Muscle layer of duodenum (tissue), 2 donors: ENCODE results near the gene PDSS2.
"Not testable (repeated sequence)": the region's sequence is repeated elsewhere in the genome, so short reads cannot be mapped to it uniquely, and the experiment has no call there.

Experiments used
- H3K27ac ChIP-seq: one replicate; pipeline ENCODE4 v1.7.0; 2013; ENCODE audit warnings: mild to moderate bottlenecking, low read length
- H3K27me3 ChIP-seq: one replicate; pipeline ENCODE4 v1.7.0; 2013; ENCODE audit warnings: low read depth, mild to moderate bottlenecking, control low read depth, low read length
- H3K36me3 ChIP-seq, 2 donors: one replicate each; pipeline ENCODE4 v1.7.0; 2013; ENCODE audit warnings: low read length in 2 of 2, control low read depth in 1 of 2, mild to moderate bottlenecking in 1 of 2; ENCODE audit not compliant: insufficient read depth in 2 of 2, control insufficient read depth in 1 of 2
- H3K4me1 ChIP-seq, 2 donors: one replicate each; pipeline ENCODE4 v1.7.0; 2013; ENCODE audit warnings: low read length in 2 of 2, mild to moderate bottlenecking in 2 of 2, control low read depth in 1 of 2, moderate library complexity in 1 of 2; ENCODE audit not compliant: insufficient read depth in 2 of 2, control insufficient read depth in 1 of 2
- H3K4me3 ChIP-seq, 2 donors: one replicate each; pipeline ENCODE4 v1.7.0; 2013; ENCODE audit warnings: low read length in 2 of 2, low read depth in 1 of 2, mild to moderate bottlenecking in 1 of 2
- H3K9me3 ChIP-seq, 2 donors: one replicate each; pipeline ENCODE4 v1.7.0; 2013; ENCODE audit warnings: low read length in 2 of 2, control low read depth in 1 of 2, mild to moderate bottlenecking in 1 of 2; ENCODE audit not compliant: control insufficient read depth in 1 of 2
- donor health status: healthy.

Gene PDSS2

GRCh38 chr6:107280791-107281190 lies 178.6 kb downstream of the PDSS2 start:
- Histone ChIP-seq H3K27me3 (no peaks in the 10 kb centered on the region), H3K27ac (no peak overlapping the region), H3K4me1 (no peaks in the 10 kb centered on the region), H3K9me3 (no peaks in the 10 kb centered on the region), H3K36me3 (no peaks in the 10 kb centered on the region), H3K4me3 (no peak overlapping the region)

- not testable (repeated sequence) for H3K36me3 ChIP-seq, H3K4me3 ChIP-seq, H3K9me3 ChIP-seq, H3K4me1 ChIP-seq, H3K27ac ChIP-seq, H3K27me3 ChIP-seq
Measured at GRCh38 chr6:107280001-107280400, 179.4 kb downstream of the PDSS2 start.

- no peaks in the 10 kb centered on the region for H3K4me1 ChIP-seq
- H3K27me3 ChIP-seq, result no peaks in the 10 kb centered on the region
- no peaks in the 10 kb centered on the region for H3K9me3 ChIP-seq
- no peak overlapping the region for H3K27ac ChIP-seq
- H3K4me3 ChIP-seq, result no peak overlapping the region
- H3K36me3 ChIP-seq, result no peaks in the 10 kb centered on the region
Measured at GRCh38 chr6:107275330-107275865, 184.0 kb downstream of the PDSS2 start.

- H3K4me3 ChIP-seq, result no peak overlapping the region
- no peaks in the 10 kb centered on the region for H3K27me3 ChIP-seq
- no peaks in the 10 kb centered on the region for H3K36me3 ChIP-seq
- H3K27ac ChIP-seq, result no peak overlapping the region
- no peaks in the 10 kb centered on the region for H3K9me3 ChIP-seq
- no peaks in the 10 kb centered on the region for H3K4me1 ChIP-seq
Measured at GRCh38 chr6:107274288-107274687, 185.1 kb downstream of the PDSS2 start.

- Histone ChIP-seq H3K27me3 (no peaks in the 10 kb centered on the region), H3K27ac (no peak overlapping the region), H3K4me3 (no peak overlapping the region), H3K4me1 (no peaks in the 10 kb centered on the region), H3K36me3 (no peaks in the 10 kb centered on the region), H3K9me3 (no peaks in the 10 kb centered on the region)
Measured at GRCh38 chr6:107272246-107272645, 187.1 kb downstream of the PDSS2 start.

- no peaks in the 10 kb centered on the region for H3K9me3 ChIP-seq
- no peak overlapping the region for H3K27ac ChIP-seq
- no peaks in the 10 kb centered on the region for H3K27me3 ChIP-seq
- no peak overlapping the region for H3K4me3 ChIP-seq
- H3K36me3 ChIP-seq, result no peaks in the 10 kb centered on the region
- H3K4me1 ChIP-seq, result no peaks in the 10 kb centered on the region
Measured at GRCh38 chr6:107271208-107271790, 188.1 kb downstream of the PDSS2 start.

GRCh38 chr6:107267634-107268033 lies 191.7 kb downstream of the PDSS2 start:
- no peak overlapping the region for H3K27ac ChIP-seq

GRCh38 chr6:107267006-107267405 lies 192.4 kb downstream of the PDSS2 start:
- no peaks in the 10 kb centered on the region for H3K4me1 ChIP-seq
- no peaks in the 10 kb centered on the region for H3K27me3 ChIP-seq
- no peak overlapping the region for H3K27ac ChIP-seq
- H3K4me3 ChIP-seq, result no peak overlapping the region
- H3K9me3 ChIP-seq, result no peaks in the 10 kb centered on the region
- H3K36me3 ChIP-seq, result no peaks in the 10 kb centered on the region

More at GRCh38 chr6:107267634-107268033, 191.7 kb downstream of the PDSS2 start:
- Histone ChIP-seq H3K4me3 (no peak overlapping the region), H3K9me3 (no peaks in the 10 kb centered on the region), H3K36me3 (no peaks in the 10 kb centered on the region), H3K4me1 (no peaks in the 10 kb centered on the region), H3K27me3 (no peaks in the 10 kb centered on the region)

GRCh38 chr6:107266563-107266962 lies 192.8 kb downstream of the PDSS2 start:
- no peak overlapping the region for H3K4me3 ChIP-seq
- H3K9me3 ChIP-seq, result no peaks in the 10 kb centered on the region
- no peaks in the 10 kb centered on the region for H3K36me3 ChIP-seq
- H3K27me3 ChIP-seq, result no peaks in the 10 kb centered on the region
- H3K27ac ChIP-seq, result no peak overlapping the region
- H3K4me1 ChIP-seq, result no peaks in the 10 kb centered on the region

GRCh38 chr6:107264357-107264840 lies 195.0 kb downstream of the PDSS2 start:
- Histone ChIP-seq H3K4me3 (no peak overlapping the region), H3K27me3 (no peaks in the 10 kb centered on the region), H3K36me3 (no peaks in the 10 kb centered on the region), H3K4me1 (no peaks in the 10 kb centered on the region), H3K27ac (no peak overlapping the region), H3K9me3 (no peaks in the 10 kb centered on the region)

- Histone ChIP-seq H3K36me3 (no peaks in the 10 kb centered on the region), H3K27me3 (no peaks in the 10 kb centered on the region), H3K9me3 (no peaks in the 10 kb centered on the region), H3K4me3 (no peak overlapping the region), H3K4me1 (no peaks in the 10 kb centered on the region), H3K27ac (no peak overlapping the region)
Measured at GRCh38 chr6:107259951-107260350, 199.4 kb downstream of the PDSS2 start.

- Histone ChIP-seq H3K27me3 (no peaks in the 10 kb centered on the region), H3K4me1 (no peaks in the 10 kb centered on the region), H3K36me3 (no peaks in the 10 kb centered on the region), H3K9me3 (no peaks in the 10 kb centered on the region), H3K27ac (no peak overlapping the region), H3K4me3 (no peak overlapping the region)
Measured at GRCh38 chr6:107248147-107248546, 211.2 kb downstream of the PDSS2 start.
